Fibroblast of skin of left biceps (primary cell): ENCODE data around the gene PHKA2.

Experiments used
- DNase-seq, 2 experiments: peaks; one replicate each; pipeline ENCODE4 v3.0.0-alpha.2; 2013; ENCODE audit warnings: low read depth in 2 of 2

Gene PHKA2

DNA sequence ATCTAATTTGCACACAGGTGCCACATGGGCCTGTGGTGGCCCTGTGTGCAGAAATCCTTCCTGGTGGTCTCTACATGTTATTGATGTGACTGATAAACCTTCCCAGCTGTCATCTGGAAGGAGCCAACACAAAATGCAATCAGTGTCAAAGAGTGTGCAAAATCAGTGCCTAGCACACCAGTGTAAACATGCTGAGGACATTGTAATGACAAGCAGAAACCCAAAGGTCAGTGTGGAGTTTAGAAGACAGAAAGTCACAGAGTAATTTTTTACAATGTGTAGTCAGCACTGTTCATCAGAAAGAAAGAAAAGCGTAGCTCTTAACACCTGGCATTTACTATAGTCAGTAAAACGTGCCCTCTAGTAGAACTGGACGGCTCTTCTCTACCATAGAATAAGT, 50.3 kb downstream of the PHKA2 start:
- DNase-seq, result no peak

DNA sequence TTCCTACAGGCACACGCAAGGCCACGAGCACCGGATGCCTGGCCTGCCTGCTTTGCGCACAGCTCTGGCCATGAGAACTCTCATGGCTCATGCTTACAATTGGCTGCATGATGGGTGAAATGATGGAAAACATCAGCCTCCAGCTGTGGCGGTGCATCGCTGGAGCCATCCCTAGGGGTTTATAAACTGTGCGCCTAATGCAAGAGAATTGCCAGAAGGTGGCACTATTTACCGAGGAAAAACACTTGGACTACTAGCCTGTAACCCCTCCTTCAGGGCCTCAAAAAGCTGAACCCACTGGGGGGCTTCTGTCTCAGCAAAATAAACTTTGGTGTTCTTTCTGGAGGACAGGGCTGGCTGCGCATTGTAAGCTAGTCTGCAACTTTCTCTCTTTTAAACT, 51.9 kb downstream of the PHKA2 start:
- DNase-seq, result peak in 1 of 2 experiments; percentile 1

DNA sequence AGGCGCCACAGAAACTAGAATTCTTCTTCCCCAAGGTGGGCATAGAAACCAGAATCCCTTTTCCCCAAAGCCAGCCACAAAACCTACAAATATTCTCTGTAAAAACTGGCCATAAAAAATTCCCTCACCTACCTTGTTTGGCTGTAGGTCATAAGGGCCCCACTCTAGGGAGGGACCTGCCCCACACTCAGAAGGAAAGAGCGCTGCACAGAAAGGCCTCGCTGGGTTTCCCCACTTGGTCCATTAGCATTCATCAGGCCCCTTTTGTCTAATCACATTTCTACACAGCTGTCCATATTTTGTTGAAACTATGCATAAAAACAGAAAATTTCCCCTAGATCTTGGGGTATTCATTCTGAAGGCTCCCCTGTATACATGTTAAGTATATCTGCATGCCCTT, 54.1 kb downstream of the PHKA2 start:
- no peak for DNase-seq

DNA sequence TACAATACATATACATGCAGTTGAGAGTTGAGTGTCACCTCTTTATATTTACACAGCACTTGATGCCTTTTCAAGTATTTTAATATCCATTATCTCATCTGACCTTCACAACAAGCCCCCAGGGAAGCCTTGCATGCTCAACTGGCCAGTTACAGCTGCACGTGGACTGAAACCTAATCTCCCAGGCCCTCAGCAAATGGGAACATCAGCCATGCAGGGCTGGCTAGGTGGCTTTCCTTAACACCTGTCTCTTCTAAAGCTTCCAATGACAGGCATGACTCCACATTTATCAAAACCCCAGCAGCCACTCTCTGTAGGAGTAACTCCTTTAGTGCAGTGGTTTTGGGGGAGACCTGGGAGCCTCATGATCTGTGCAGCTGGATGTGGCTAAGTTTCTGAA, 56.4 kb downstream of the PHKA2 start:
- DNase-seq, result no peak

DNA sequence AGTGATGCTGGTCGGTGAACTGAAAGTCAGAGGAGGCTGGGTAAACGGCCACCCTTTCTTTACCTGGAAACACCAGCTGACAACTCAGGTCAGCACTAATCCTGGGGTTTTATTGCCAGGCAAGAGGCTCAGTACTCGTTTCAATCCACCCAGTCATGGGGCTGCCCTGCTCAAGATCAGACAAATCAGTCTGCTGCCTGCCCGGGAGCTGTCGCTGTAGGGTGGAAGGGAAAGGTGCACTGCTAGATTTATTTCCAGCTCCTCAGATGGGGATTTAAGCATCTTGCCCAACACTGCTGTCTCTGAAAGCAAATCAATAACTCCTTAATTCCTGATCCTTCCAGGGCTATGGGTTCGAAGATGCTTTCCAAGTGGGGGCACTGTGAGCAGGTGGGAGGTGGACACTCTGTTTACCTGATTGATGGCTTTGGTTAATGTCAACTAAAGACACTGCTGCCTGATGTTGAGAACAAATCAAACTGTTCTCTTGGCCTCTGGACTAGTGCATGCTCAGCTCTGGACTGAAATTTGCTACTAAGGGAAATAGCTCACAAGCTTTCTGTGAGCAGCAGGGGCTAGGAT, 59.3 kb downstream of the PHKA2 start:
- DNase-seq, result no peak

DNA sequence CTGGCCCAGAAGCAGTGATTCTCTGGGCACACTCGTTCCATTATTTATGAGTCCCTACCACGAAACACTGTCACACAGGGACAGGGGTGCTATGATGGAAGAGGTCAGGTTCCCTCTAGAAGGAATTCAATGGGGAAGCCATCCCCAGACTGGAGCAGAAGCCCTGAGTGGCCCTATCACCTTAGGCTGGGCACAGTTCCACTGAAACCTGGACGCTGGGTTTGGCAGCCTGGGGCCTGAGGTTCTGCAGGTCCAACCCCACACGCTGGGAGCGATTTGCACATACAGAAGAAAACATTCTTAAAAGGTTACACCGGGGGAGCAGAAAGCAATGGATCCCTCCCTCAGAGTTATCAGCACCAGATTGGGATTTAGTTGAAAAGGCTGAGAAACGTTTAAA, 63.3 kb downstream of the PHKA2 start:
- no peak for DNase-seq

DNA sequence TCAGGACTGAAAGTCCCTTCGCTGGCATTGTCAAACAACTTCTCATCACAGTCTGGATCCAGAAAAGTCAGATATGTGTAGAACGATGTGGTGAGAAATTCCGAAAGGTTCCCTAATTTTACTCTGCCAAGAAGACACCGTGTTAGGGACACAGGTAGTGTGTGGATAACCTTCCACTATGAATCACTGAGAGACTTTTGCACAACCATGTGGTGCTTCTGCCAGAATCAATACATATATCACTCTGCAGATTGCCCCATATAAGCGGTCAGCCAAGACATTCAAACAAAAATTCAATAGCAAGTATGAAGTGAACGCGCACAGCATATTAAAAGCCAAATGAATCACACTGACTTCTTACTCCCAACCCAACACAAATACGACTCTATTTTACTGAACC, 63.8 kb downstream of the PHKA2 start:
- no peak for DNase-seq

DNA sequence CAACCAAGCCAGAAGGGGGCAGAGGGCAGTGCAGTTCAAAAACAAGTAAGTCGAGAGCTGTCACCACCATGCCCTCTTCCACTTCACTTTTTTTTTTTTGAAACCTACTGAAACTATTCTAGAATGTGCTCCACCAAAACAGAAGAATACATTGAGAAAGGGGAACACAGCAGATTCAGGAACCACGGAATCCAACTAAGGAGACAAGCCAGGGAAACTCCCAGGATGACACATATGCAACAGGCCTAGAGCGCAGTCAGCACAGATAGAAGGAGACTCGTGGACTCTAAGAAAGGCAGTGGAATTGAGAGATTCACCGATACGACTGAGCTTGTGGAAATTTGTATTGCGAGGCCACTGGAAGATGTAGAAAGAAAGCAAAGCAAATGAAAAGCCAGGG, 66.1 kb downstream of the PHKA2 start:
- no peak for DNase-seq

DNA sequence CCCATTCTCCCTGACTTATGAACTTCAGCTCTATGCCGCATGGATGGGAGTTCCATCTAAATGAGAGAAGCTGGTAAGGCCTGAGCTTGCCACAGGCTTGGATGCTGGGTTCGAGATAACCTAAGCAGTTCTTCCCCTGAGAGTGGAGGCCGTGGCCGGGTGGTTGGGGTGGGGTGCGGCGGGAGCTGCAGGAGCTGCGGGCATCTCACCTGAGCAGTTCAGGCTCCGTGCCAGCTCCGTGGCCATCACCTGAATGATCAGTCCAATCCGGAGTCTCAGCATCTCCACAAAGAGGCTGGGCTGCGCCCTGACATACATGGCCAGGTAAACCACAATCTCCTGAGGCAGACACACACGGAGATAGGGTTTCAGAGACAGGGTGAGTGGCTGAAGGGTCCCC, 77.6 kb downstream of the PHKA2 start:
- DNase-seq, result no peak

DNA sequence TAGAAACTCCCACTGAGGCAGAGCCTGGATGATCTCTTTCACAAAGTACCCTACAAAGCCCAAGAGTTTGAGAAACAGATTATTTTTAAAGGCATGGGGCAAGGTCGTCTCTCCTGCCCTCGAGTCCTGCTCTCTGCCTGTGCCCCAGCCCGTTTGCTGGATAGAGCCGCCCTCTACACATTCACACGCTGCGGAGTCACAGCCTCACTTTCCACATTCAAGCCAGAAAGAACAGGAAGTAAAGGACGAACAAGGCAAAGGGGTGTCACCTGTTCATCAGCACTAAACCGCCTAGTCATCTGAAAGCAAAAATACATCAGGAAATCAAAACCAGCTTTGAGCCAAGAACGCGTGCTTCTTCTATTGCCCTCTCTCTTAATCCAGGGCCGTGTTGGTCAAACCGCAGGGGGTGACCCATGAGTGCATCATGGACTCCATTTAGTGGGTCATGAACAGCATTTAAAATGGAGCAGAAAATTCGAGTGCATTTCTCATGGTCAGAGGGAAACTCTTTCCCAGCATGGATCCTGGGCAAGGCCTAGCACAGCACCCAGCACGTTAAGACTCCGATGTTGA, 83.4 kb downstream of the PHKA2 start:
- no peak for DNase-seq

DNA sequence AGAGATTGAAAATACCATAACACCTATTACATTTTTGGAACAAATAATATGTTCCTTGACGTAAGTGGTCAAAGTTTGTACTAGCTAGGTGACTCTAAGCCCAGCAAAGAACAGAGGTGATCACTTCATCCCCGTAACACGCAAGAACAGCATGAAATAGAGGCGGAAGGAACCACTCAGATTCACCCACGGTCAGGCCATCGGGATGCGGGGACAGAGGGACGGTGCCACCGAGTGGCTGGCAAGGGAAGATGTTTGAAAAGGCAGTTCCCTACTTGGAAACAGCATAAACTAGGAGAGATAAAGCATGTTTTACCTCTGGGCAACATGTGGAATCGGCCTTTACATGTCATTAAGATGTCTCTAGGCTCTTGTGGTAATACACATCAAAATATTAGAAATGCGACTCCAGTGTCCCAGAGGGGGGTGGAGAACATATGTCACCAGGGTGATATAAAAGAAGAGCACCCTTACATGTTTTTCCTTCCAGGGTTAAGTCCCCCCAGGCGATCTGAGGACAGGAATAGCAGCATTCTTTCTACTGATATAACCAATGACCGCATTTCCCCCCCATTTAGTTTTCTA, 84.0 kb downstream of the PHKA2 start:
- DNase-seq, result no peak

DNA sequence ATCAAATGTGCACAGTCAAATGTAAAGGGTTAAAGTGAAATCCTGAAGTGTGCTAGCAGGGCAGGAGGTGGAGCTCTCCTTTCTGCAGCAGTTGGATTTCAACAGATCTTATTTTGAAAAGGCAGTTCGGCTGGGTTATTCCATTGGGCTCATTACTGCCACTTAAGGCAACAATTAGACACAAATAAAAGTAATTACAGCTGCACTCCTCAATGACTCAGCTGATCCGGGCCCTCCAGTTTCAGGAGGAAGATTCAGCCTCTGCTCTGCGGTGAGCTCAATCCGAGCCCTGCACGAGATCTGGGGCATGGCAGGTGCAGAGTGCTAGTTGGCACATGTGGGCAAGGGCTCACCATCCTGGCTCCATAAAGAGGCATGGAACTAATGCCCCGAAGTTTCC, 85.4 kb downstream of the PHKA2 start:
- no peak for DNase-seq

DNA sequence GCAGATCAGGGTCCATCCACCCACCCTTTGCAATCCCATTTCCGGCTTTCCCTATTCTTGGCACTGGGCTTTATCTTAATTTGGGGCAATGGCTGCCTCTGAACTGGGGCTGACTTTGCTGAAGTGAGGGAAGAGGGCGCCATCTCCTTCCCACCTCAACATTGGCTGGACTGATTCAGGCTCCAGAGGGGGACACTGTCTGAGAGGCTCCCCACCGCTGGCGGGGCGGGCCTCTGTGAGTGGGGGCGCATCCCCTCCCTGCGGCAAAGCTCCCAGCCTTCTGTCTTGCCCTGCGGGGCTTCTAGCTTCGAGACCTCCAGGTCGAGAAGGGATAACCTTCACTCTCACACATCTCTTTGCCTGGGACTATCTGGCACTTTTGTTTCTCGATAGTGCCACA, 85.8 kb downstream of the PHKA2 start:
- DNase-seq, result no peak

DNA sequence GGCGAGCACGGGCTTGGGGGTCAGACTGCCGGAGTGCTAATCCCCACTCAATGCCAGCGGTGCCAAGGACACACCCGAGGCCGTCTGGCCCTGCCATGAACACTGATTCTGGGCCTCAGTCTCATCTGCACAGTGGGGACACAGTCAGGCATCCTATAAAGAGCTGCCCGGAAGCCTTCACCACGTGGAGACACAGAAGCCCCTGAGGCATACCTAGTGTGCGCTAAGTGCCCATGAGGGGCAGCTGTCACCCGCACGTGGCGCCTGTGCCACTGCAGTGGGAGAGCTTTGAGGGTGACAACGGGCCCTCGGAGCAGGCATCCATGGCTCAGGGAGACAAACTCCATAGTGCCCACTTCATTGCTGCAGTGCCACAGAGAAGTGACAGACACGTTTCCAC, 86.3 kb downstream of the PHKA2 start:
- DNase-seq, result no peak

DNA sequence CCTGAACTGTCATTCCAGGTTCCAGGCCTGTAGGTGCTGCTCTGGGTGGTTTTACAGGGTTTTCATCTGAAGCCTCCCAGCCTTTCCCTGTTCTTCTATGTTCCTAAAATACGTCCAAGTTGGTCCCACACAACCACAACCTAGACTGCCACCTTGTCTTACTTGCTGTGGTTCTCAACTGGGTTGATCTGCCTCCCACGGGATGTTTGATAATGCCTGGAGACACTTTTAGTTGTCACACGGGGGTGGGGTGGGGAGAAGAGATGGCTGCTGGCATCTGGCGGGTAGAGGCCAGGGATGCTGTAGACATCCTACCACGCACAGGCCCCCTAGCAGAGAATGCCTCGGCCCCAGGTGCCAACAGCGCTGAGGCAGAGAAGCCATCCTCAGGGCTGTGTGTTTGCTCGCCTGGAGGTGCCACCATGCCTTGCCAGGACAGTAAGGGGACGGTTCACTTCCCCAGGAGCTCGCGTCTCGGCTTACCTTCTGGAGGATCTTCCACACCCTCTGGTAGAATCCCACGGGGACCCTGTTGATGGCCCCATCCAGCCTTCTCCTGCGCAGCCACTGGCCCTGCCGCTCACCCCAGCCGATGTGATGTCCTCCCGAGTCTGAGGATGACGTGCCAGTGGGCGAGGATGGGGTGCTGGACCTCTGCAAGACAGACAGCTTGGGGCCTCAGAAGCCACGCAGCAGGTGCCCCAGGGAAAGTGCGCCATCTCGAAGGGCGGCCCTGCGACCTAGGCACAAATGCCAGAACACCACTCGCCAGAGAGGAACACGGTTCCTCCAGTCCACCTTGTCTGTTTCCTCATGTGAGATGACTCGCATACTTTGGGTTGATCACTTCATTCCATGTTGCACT, 87.0 kb downstream of the PHKA2 start:
- no peak for DNase-seq

DNA sequence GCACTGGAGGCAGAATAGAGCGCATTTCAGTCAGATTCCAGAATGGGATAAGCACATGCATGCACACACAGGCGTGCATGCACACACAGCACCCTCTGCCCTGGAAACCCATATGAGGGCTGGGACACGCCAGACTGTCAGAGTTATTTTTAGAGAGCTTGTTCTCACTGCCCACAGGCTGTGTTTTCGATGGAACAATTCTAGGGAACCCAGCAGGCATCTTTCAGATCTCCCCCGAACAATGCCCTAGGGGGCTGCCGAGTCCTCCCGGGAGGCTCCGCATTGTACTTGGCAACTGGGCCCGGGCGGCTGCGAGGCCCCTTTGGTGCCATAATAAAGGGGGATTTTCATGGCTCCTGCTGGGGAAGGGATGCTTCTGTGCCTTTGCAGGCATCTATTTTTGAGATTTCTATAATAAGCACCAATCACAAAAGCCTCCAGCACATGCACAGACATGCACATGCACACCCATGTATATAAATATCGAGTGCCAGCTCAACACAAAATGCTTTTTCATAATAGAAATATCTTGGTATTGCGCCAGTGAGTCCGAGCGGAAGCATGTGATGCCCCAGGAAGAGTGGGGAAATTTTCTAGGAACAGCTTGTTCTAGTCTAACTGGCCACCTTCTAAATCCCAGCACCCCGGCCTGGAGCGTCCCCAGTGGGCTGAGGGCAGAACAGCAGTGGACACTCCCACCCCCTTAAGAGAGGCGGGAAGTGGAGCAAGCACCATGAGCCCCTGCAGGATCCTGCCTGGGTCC, 88.5 kb downstream of the PHKA2 start:
- DNase-seq, result no peak

DNA sequence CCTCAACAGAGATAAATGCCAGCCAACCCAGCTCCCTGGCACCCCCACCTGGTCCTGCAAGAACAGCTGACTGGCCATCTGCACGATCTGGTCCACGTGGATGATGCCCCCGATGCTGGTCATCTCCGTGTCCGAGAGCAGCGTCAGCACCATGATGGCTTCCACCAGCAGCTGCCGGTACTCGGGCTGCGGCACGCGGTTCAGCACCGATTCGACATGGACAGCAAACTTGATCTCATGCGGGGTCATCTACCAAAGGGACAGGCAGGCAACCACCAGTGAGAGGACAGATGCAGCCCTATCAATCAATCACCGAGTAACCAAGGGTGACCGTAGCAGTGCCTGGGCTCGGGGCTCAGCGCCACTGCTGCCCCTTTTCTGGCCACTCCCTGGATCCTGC, 89.8 kb downstream of the PHKA2 start:
- DNase-seq, result no peak

DNA sequence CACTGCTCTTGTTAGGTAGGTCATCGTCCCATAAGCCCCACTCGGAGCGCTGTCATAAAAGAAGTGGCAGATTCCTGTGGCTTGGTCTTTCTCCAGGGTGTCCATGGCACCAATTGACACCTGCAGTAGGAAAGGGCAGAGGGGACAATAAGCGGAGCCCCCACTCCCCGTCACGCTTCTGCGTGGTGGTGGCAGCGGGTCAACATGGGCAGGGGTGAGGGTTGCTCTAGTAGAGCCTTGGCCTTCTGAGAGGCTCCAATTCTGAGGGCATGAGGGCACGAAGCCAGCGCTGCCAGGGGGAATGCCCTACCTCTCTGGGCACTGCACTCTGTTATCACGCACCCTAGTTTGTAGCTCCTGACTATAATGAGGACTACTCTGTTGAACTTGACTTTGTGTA, 90.4 kb downstream of the PHKA2 start:
- DNase-seq, result no peak

DNA sequence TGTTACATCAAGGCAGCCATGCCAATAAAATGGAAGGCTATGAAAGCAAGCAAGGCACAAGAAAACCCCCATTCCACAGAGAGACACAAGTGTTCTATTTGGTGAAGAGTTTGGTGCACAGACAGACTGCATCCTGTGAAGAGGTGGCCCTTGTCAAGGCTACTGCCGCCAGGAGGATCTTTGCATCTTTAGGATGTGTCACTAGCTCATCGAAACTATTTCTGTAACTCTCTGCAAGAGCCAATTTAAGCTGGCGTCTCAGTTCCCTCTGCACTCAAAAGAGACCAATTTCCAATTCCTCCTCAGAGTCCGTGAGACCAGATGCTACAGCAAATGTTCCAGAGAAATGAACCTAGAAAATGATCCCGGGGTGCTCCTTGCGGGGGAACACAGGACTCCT, 91.0 kb downstream of the PHKA2 start:
- no peak for DNase-seq

DNA sequence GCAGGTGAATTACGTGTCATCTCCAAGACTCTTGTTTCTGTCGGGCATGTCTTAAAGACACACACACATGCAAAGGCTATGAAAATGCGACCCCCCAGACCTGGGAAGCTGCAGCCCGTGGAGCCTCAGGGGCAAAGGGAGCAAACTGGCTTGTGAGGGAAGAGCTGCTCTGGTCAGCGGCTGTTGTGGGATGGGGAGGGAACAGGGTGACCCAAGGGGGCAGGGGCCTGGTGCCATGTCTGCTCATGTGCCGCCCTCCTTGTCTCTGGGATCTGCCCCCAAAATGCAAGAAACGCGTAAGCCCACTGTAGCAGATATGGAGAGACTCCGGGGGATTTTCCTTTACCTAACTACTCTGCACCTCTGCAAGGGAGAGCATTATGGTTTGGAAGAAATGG, 92.4 kb downstream of the PHKA2 start:
- no peak for DNase-seq

DNA sequence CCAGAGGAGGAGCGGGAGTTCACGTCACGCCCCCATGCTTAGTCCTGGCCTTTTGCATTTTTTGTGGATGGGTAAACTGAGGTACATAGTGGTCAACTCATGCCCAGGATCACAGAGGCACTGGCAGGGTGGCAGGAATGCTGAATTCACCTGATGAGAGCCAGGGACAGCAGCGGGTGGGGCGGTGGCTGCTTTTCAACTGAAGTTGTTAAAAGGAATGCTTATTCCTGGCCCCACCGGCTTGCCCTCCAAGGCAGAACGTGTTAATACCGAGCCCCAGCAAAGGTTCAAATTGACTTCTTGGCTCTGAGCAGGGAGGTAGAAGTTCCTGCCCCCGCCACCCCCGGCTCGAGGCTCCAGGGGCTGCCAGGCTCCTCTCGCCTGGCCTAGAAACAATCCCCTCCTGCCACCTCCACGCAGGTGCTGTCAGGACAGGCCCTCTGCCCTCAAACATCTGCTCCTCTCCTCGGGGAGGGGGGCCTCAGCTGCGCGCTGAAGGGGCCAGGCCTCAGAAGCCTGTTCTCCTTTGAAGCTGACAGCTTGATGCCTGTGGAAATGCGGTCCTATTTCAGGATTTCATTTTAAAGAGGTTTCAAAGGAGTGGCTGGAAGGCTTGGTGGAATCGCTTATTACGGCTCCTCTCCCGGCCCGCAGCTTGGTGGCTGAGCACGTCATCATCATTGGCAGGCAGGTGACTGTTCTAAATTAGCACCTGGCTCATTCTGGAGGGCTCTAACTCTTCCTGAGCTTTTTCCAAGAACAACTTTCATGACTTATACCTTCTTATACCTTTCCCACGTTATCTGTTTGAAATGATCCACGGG, 93.0 kb downstream of the PHKA2 start:
- DNase-seq, result no peak

DNA sequence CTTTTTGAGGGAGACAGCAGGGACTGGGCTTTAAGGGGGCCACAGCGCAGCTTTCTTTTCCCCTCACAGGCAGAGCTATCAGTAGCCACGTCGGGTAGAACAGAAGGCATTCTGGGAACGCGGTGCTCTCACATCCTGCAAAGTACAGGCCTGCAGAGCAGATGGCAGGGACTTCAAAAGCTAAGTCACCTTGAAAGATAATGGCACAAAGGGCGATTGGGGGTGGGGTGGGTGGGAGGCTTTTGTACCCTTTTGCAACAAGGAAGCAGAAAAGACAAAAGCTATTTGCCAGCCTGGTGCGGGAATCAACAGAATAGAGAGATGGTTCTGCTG, 93.9 kb downstream of the PHKA2 start:
- DNase-seq, result no peak
